IgD-negative memory B cell (primary cell): ENCODE results near the gene CORT. TPM values are rescaled to one million over a fixed set of nuclear protein-coding genes. Genes with fewer than 3 reads are reported as not detected.
"Not testable (repeated sequence)": the region's sequence is repeated elsewhere in the genome, so short reads cannot be mapped to it uniquely, and the experiment has no call there.

Source experiments
- H3K27ac Mint-ChIP-seq, 3 donors: one replicate each; pipeline ENCODE4 v1.8.0; 2020 to 2022; ENCODE audit warnings: mild to moderate bottlenecking in 3 of 3, mixed read lengths in 3 of 3, moderate library complexity in 1 of 3
- H3K27me3 Mint-ChIP-seq: one replicate; pipeline ENCODE4 v1.8.0; 2021; ENCODE audit warnings: mixed read lengths
- H3K36me3 Mint-ChIP-seq: one replicate; pipeline ENCODE4 v1.8.0; 2020; ENCODE audit warnings: mild to moderate bottlenecking, mixed read lengths
- H3K4me1 Mint-ChIP-seq, 3 donors: one replicate each; pipeline ENCODE4 v1.8.0; 2020 to 2022; ENCODE audit warnings: mixed read lengths in 3 of 3, mild to moderate bottlenecking in 1 of 3
- H3K4me3 Mint-ChIP-seq, 4 donors: one replicate each; pipeline ENCODE4 v1.8.0; 2020 to 2022; ENCODE audit warnings: mild to moderate bottlenecking in 4 of 4, mixed read lengths in 4 of 4, moderate library complexity in 3 of 4
- H3K9me3 Mint-ChIP-seq, 3 donors: one replicate each; pipeline ENCODE4 v1.8.0; 2020 to 2021; ENCODE audit warnings: mixed read lengths in 3 of 3, mild to moderate bottlenecking in 1 of 3
- polyA plus RNA-seq: library from polyadenylated mRNA; unstranded; fragments of 300-500 nt; fragmentation: Illumina TruSeq; gene quantifications from one replicate; pipeline ENCODE4 v1.2.3, GENCODE V29; 2021

The CORT gene
- polyA plus RNA-seq, 1 donor from 2014 or later, result not detected

DNA sequence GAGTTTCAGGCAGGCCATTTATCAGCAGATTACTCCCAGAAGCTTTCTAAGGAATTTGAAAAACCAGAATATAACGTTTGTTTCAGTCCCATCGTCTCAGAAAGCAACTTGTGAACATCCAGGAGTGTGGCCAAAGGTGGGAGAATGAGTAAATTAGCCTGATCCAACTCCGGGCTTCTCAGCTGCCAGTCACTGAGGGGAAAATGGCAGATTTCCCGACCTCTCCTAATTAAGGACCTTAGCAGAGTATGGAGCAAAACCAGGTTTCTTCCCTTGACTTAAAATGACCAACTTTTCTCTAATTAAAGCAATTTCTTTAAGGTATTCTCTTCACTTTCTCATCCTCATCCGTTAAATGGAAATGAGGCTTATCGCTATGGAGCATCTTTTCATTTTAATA, 1.0 kb downstream of the CORT start:
- Mint-ChIP-seq H3K27me3 (no peaks in the 10 kb centered on the region), H3K4me1 (no peaks in the 10 kb centered on the region), H3K4me3 (no peak overlapping the region), H3K9me3 (no peaks in the 10 kb centered on the region), H3K27ac (no peak overlapping the region), H3K36me3 (no peaks in the 10 kb centered on the region)

DNA sequence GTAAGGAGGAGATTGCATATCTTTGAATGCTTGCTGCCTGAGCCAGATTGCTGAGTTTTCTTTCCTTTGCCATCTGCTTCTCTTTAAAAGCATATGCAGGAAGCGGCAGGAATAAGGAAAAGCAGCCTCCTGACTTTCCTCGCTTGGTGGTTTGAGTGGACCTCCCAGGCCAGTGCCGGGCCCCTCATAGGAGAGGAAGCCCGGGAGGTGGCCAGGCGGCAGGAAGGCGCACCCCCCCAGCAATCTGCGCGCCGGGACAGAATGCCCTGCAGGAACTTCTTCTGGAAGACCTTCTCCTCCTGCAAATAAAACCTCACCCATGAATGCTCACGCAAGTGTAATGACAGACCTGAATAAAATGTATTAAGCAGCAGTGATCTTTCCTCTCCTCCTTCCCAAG, 1.5 kb downstream of the CORT start:
- H3K9me3 Mint-ChIP-seq, result no peaks in the 10 kb centered on the region
- H3K27ac Mint-ChIP-seq, result no peak overlapping the region
- no peak overlapping the region for H3K4me3 Mint-ChIP-seq
- no peaks in the 10 kb centered on the region for H3K36me3 Mint-ChIP-seq
- no peaks in the 10 kb centered on the region for H3K27me3 Mint-ChIP-seq
- H3K4me1 Mint-ChIP-seq, result no peaks in the 10 kb centered on the region

GRCh38 chr1:10456048-10456447, 6.2 kb downstream of the CORT start:
- Mint-ChIP-seq H3K36me3 (peaks cover 3% of the 10 kb centered on the region), H3K27ac (no peak overlapping the region), H3K9me3 (no peaks in the 10 kb centered on the region), H3K4me3 (no peak overlapping the region), H3K4me1 (peaks cover 0 to 4% (median 0%) of the 10 kb centered on the region in 3 donors), H3K27me3 (no peaks in the 10 kb centered on the region)

- Mint-ChIP-seq H3K4me3 (no peak overlapping the region), H3K9me3 (no peaks in the 10 kb centered on the region), H3K4me1 (peaks cover 0 to 4% (median 0%) of the 10 kb centered on the region in 3 donors), H3K27ac (no peak overlapping the region), H3K36me3 (peaks cover 5% of the 10 kb centered on the region), H3K27me3 (no peaks in the 10 kb centered on the region)
These were observed 6.8 kb downstream of the CORT start for GRCh38 chr1:10456661-10457060.

GRCh38 chr1:10457462-10457861, 7.6 kb downstream of the CORT start:
- not testable (repeated sequence) for H3K9me3 Mint-ChIP-seq, H3K4me3 Mint-ChIP-seq, H3K27me3 Mint-ChIP-seq, H3K27ac Mint-ChIP-seq, H3K36me3 Mint-ChIP-seq, H3K4me1 Mint-ChIP-seq

DNA sequence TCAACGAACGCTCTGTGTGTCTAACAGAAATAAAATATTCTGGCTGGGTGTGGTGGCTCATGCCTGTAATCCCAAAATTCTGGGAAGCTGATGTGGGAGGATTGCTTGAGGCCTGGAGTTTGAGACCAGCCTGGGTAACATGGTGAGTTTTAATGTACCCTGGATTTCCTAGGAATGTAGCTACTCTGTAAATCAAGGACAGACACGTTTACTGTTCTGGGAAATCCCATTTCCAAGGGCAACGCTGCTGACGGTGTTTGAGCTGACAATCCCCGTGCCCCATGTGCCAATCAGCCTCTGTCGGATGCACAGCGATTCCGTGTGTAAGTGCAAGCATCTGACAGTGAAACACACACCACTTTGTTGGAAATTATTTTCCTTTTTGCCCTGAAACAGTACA, 8.0 kb downstream of the CORT start:
- Mint-ChIP-seq H3K4me3 (no peak overlapping the region), H3K36me3 (peaks cover 7% of the 10 kb centered on the region), H3K4me1 (peaks cover 0 to 4% (median 0%) of the 10 kb centered on the region in 3 donors), H3K27me3 (no peaks in the 10 kb centered on the region), H3K9me3 (no peaks in the 10 kb centered on the region), H3K27ac (no peak overlapping the region)

GRCh38 chr1:10459184-10459583, 9.4 kb downstream of the CORT start:
- no peaks in the 10 kb centered on the region for H3K27me3 Mint-ChIP-seq
- H3K4me3 Mint-ChIP-seq, result no peak overlapping the region
- H3K36me3 Mint-ChIP-seq, result peaks cover 7% of the 10 kb centered on the region
- peaks cover 0 to 4% (median 0%) of the 10 kb centered on the region in 3 donors for H3K4me1 Mint-ChIP-seq
- H3K27ac Mint-ChIP-seq, result no peak overlapping the region
- no peaks in the 10 kb centered on the region for H3K9me3 Mint-ChIP-seq

DNA sequence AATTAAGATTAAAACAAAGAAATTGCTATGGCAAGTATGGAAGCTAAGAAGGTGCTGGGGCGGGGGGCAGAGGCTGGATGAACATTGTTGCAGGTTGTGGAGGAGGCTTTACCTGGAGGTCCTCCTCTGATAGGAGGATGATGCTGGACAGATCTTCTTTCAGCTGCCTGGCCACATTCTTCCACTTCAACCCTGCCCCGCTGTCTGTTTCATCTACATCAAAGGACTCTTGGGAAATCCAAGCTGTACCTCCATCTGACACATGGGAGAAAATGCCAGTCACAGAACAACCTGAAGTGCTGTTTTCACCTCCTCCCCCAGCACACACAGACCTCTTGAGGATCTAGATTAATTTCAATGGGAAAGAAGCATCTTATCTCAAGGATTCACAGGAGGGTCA, 17.2 kb downstream of the CORT start:
- Mint-ChIP-seq H3K4me3 (no peak overlapping the region), H3K4me1 (peaks cover 4 to 8% (median 4%) of the 10 kb centered on the region in 3 donors), H3K27me3 (no peaks in the 10 kb centered on the region), H3K36me3 (peaks cover 6% of the 10 kb centered on the region), H3K27ac (no peak overlapping the region), H3K9me3 (no peaks in the 10 kb centered on the region)

DNA sequence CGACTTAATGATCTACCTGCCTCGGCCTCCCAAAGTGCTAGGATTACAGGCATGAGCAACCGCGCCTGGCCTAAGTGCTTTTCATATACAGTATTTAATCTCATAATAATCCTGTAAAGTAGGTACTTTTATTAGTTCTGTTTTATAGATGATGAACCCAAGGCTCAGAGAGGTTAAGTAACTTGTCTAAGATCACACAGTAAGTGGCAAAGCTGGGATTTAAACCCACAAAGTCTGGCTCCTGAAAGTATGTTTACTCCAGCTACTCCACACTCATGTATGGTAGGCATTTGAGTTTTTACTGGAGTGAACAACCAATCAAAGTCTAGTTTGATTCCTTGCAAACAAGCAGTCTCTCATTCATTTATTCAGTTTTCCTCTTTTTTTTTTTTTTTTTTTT, 20.2 kb downstream of the CORT start:
- H3K4me1 Mint-ChIP-seq, result peaks cover 17 to 22% (median 21%) of the 10 kb centered on the region in 3 donors
- no peak overlapping the region for H3K4me3 Mint-ChIP-seq
- no peak overlapping the region for H3K27ac Mint-ChIP-seq
- H3K9me3 Mint-ChIP-seq, result no peaks in the 10 kb centered on the region
- no peaks in the 10 kb centered on the region for H3K27me3 Mint-ChIP-seq
- peaks cover 4% of the 10 kb centered on the region for H3K36me3 Mint-ChIP-seq

- Mint-ChIP-seq H3K27ac (peak overlapping the region; percentile 75 to 96 (median 94)), H3K27me3 (no peaks in the 10 kb centered on the region), H3K4me3 (peak overlapping the region; percentile 90 to 99 (median 96)), H3K9me3 (no peaks in the 10 kb centered on the region), H3K36me3 (peaks cover 4% of the 10 kb centered on the region), H3K4me1 (peaks cover 28 to 37% (median 30%) of the 10 kb centered on the region in 3 donors)
These were observed 21.8 kb downstream of the CORT start for GRCh38 chr1:10471411-10472219.

- H3K36me3 Mint-ChIP-seq, result peaks cover 4% of the 10 kb centered on the region
- no peaks in the 10 kb centered on the region for H3K27me3 Mint-ChIP-seq
- peaks cover 28 to 40% (median 34%) of the 10 kb centered on the region in 3 donors for H3K4me1 Mint-ChIP-seq
- no peaks in the 10 kb centered on the region for H3K9me3 Mint-ChIP-seq
- peak within 1 kb of the TSS; percentile 75 to 96 (median 94) for H3K27ac Mint-ChIP-seq
- H3K4me3 Mint-ChIP-seq, result peak within 1 kb of the TSS; percentile 90 to 99 (median 96)
These were observed 22.7 kb downstream of the CORT start, which contains the start of gene DFFA for GRCh38 chr1:10472220-10473144. Gene DFFA (minus strand): TSS chr1:10472529. CDS start chr1:10472458, 71 bp downstream.

GRCh38 chr1:10473145-10473765, 23.4 kb downstream of the CORT start:
- Mint-ChIP-seq H3K36me3 (peaks cover under 1% of the 10 kb centered on the region), H3K27ac (peak overlapping the region; percentile 75 to 96 (median 94)), H3K4me1 (peaks cover 29 to 40% (median 35%) of the 10 kb centered on the region in 3 donors), H3K4me3 (peak overlapping the region; percentile 90 to 99 (median 96)), H3K27me3 (no peaks in the 10 kb centered on the region), H3K9me3 (no peaks in the 10 kb centered on the region)

DNA sequence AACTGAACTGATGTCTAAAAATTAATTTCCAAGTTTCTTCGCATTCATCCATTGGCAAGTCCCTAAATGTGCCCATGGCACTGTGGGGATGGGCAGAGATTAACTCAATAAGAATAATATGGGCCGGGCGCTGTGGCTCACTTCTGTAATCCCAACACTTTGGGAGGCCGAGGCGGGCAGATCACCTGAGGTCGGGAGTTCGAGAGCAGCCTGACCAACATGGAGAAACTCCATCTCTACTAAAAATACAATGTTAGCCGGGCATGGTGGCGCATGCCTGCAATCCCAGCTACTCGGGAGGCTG, 24.4 kb downstream of the CORT start:
- H3K36me3 Mint-ChIP-seq, result not testable (repeated sequence)

GRCh38 chr1:10474613-10475507, 25.0 kb downstream of the CORT start, which contains the start of gene PEX14:
Gene PEX14 (plus strand): TSS chr1:10474950. CDS start chr1:10474967, 17 bp downstream.
- no peaks in the 10 kb centered on the region for H3K36me3 Mint-ChIP-seq
- H3K4me1 Mint-ChIP-seq, result peaks cover 29 to 45% (median 39%) of the 10 kb centered on the region in 3 donors
- peak within 1 kb of the TSS; percentile 90 to 92 (median 92) for H3K27ac Mint-ChIP-seq
- H3K4me3 Mint-ChIP-seq, result peak within 1 kb of the TSS; percentile 89 to 97 (median 92)
- H3K27me3 Mint-ChIP-seq, result no peaks in the 10 kb centered on the region
- H3K9me3 Mint-ChIP-seq, result no peaks in the 10 kb centered on the region

More for the DNA sequence above, 24.4 kb downstream of the CORT start:
- peak overlapping the region; percentile 10 to 92 (median 91) for H3K27ac Mint-ChIP-seq
- H3K9me3 Mint-ChIP-seq, H3K27me3 Mint-ChIP-seq: not testable (repeated sequence)
- H3K4me1 Mint-ChIP-seq, result peaks cover 29 to 40% (median 35%) of the 10 kb centered on the region in 3 donors
- H3K4me3 Mint-ChIP-seq, result peak overlapping the region; percentile 89 to 95 (median 92)
